ENCODE data around the gene CDC6.

Gene CDC6

DNA sequence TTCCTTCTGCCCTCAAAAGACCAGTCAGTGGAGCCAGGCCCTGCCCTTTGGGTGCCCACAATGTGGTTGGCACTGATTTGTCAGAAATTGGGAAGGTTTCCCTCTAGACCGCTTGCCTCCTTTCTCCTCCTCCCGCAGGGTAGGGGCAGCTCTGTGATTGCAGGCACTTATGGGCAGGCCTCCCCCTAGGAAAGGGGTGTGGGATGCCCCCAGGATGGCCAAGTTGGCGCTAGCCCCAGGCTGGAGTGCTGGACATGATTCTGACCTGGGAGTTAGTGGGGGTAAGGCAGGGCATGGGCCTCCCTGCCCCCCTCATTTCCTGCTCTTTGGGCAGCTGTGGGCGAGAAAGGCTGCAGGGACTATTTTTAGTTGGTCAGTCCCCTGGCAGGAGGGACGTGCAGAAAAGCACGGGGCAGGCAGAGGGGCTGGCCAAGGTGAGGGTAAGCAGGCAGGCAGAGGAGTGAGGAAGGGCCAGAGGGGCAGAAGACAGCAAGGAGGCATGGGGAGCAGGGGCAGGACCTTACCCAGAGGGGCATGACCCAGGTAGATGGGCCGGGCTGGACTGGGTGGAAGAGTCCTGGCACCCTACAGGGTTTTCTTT is 24.6 kb downstream of the CDC6 start:
- no peak for DNase-seq (ENCODE audit: low read depth)

DNA sequence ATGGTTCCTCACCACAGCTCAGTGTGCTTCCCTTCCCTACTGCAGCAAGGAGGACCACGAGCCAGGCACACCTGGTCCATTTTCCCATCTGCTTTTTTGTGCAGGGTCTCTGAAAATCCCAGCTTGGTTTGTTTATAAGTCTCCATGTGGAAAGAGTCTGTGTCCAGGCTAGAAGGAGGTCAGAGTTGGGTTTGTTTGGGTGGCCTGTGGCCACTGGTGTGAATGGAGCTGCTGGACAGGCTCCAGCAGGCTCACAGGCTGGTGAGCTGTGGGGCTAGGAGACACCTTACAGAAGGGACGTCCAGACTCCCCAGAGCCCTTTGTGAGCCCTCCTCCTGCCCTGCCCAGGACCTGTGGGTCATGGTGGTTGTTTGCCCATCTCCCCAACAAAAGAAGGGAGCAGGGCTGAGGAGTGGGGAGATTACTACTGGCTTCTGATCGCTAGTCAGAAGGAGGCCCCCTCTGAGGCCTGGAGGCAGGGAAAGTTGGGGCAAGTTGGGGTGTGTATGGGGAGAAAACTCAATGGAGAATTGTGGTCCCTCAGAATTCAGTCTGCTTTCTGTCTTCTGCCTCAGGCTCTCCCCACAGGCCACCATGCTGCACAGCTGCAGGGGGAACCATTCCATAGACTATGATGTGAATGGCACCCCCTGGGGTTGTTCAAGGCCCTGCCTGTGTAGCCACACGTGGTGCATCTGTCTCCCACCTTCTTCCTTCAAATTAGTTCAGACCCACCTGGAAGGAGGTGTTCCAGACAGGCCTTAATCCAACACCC is 25.4 kb downstream of the CDC6 start:
- no peak for DNase-seq (ENCODE audit: low read depth)

DNA sequence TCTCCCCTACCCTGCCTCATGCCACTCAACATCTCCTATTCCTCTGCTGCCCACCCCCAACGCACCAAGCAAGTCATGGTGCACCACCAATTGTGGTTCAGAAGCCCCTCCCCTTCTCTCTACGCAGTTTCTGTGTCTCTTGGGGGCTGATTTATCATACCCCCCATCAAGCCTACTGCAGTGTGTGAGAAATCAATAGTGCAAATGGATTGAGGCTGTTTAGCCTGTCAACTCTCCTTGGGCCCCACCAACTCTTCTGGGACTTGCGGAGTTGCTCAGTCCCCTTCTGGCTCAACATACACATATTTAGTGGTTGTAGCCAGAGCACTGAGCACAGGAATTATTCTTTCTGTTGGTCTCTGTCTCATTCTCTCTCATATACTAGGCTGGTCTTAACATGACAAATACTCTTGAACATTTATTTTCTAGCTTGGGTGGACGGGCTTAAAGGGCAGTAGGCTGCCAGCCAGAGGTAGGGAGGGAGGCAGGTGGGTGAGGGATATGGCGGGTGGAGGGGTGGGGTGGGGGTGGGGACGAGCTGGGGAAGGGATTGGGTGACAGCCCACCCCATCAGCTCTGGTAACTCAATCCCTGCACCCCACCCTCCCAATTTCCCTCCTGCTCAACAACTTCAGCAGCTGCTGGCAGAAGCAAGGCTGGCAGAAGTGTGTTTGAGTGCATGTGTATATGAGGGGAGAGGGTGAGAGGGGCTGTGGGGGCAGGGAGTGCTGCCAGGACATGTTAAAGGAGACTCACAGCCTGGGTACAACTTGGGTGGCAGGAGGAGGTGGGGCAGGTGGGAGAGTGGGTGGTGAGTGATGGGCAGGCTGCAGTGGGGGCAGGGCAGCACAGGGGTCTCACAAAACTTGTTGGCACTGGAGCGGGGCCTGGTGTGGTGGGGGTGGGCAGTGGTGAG is 26.2 kb downstream of the CDC6 start:
- DNase-seq (ENCODE audit: low read depth), result no peak

DNA sequence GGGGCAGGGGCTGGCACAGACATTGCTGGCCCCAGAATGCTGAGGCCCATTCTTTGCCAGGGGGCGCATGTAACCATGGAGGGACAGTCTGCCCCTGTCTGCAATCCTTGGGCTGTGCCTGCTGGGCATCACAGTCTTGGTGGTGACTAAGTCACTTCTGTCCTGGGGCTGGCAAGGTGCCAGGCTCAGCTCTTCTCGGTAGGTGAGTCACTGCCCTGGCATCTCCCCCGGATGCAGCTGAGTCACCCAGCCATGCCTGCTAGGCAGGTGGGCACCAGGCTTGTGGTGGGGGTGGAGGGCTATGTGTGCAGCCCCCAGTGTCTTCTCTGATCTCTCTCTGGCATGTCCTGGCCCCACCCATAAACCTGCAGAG is 26.9 kb downstream of the CDC6 start:
- DNase-seq (ENCODE audit: low read depth), result peak; percentile 86

DNA sequence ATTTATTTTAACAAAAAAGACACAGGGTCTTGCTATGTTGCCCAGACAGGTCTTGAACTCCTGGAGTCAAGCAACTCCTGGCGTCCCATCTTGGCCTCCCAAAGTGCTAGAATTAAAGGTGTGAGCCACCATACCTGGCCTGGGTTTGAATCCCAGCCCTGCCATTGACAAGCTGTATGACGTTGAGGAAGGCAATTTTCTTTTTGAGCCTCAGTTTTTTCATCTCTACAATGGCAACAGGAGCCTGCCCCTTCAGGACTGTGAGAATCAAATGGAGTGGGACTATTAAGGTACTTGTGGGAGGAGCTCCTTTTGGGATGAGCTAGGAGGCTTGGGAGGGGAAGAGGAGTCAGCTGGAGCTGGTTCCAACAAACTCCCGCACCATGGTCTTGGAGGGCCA is 27.5 kb downstream of the CDC6 start:
- no peak for DNase-seq (ENCODE audit: low read depth)

DNA sequence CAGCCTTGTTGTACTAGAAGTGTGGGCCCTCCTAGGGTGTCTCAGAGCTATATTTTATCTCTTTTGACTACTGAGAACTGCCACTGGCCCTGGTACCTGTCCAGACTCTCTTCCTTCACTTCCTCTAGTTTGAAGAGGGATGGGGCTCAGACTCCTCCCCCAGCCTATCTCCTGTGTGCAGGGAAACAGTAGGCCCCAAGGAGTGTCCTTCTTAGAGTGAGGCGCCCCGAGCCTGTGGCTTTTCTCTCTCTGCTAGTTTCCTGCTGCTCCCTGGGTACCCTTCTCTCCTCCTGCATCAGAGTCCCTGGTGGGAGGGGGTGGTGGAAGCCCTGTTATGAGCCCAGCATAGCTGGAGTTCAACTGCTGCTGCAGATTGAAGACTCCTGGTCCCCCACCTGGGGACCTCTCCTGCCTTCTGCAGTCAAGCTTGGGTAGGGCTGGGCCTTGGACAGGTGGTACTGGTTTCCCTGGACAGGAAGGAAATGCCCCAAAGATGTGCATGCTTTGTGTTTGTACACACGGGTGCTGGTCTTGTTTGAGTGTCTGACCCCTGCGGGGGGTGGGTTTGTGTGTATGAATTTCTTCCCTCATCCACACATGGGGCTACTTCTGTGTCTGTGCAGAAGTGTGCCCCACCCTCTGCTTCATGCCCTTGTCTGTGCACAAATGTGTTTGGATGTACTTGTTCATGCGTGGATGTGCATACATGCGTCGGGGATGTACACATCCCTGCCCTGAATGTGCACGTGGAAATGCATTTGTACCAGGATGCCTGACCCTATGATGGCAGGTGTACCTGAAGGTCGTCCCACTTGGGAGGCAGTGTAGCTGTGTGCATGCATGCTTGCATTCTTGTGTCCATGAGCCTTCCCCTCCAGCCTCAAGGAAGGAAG is 28.2 kb downstream of the CDC6 start:
- no peak for DNase-seq (ENCODE audit: low read depth)

DNA sequence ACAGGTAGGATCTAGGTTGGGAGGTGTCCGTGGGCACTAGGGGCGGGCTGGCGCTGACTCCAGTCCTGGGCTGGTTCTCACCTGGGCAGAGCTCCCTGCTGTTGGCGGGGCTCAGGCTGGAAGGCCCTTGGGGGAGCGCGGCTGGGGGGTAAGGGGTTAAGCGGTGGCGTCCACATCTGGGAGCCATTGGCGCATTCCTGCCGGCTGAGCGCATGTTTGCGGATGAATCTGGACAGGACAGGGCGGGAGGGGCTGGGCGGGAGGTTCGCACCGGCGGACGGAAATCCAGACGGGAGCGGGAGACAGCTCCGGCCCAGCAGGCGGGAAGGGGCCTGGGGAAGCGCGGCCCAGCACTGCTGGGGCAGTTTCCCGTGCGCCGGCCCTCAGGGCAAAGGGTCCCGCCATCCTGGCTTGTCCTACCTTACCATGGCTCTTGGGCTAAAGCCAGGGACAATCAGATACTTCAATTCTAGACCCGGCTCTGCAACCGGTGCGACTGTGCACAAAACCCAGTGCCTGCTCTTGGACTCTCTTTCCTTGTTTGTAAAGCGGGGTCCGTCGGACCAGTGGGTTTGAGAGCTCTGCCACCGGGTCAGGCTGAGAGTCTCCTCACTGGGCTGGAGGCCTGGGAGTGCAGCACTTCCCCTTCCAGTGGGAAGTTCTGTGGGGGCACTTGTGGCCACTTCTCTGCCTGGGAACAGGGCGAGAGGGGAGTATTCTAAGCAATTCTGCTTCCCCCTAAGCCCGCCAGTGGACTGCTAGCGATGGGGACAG is 29.1 kb downstream of the CDC6 start:
- no peak for DNase-seq (ENCODE audit: low read depth)

DNA sequence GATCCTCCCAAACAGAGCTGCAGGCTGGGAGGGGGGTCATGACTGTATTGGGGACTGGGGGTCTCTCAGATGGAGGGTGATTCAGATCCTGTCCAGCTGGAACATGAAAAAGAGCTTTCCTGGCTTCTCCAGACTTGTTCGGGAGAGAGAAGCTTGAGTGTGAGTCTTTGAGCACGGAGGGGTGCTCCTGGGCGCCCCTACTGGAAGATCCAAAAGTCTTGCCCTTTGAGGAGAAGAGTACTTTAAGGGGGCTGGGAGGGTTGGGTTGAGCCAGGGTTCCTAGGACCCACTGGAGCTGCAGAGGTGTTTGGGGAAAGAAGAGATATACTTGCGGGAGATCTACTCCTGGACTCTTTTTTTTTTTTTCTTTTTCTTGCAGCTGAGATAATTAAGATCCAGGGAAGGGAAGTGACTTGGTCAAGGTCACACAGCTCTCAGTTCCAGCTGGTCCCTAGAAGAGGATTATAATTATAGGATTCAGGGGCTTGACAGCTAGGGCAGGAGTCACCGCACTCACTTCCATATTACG is 29.7 kb downstream of the CDC6 start:
- DNase-seq (ENCODE audit: low read depth), result no peak

DNA sequence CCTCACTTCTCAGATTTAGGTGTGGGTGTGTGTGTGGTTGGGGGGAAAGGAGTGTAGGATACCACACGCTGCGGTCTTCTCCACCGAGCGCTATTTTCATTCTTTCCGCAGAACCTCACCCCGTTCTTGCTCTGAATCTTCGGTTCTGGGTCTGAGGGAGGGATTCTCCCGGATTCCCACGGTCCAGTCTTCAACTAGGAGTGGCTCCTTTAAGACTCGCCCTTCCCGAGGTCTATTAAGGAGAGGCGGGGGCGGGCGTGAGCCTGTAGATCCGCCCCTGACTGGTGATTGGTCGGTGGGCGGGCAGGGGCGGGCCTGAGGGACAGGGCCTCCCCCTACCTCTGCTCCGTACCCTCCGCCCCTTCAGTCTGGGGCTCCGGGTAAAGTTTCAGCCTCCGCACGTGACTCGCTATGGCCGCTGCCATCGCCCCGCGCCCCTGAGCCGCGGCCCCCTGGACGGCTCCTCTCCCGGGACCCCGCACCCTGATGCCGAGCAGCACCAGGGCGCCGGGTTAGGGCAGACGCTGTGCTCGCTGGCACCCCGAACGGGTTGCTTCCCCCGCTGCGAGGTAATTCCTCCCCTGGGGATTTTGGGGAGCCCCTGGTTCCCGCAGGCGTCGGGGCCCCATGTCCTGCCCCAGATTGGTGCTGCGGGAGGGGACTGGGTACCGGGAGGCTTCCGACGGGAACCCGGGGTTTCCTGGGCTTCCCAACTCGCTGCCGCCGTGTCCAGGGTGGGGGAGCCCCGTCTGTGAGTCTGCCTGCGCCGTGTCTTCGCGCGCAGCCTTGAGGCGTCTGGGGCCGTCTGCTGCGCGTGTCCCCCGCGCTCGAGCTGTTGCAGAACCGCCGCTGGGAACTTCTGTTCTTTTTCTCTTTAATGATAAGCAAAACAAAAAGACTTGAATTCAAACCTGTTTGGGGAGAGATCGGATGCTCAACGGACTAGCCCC is 30.5 kb downstream of the CDC6 start:
- peak; percentile 87 for DNase-seq (ENCODE audit: low read depth)

DNA sequence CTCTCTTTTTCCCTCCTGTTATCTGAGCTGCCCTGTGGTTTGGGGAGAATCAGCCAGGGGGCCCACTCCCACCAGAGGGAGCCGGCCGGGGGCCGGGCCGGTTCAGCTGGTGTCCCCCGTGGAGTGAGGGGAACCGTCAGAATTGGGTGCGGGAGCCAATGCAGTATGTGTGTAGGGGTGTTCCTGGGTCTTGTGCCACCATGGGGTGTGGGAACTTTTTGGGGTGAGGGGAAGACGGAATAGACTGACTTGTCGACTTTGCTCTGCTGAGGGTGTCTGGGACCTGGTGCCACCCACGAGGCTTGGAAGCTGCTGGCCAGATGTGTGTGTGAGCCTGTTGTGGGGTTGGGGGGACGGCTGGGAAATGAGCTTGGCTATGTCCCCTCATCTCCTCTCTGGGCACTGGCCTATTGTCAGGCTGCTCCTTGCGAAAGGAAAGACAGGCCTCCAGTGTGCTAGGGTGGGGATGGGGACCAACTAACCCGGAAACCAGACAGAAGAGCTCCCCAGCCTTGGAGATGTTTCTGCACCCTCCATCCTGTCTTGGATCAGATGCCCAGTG is 31.2 kb downstream of the CDC6 start:
- no peak for DNase-seq (ENCODE audit: low read depth)

DNA sequence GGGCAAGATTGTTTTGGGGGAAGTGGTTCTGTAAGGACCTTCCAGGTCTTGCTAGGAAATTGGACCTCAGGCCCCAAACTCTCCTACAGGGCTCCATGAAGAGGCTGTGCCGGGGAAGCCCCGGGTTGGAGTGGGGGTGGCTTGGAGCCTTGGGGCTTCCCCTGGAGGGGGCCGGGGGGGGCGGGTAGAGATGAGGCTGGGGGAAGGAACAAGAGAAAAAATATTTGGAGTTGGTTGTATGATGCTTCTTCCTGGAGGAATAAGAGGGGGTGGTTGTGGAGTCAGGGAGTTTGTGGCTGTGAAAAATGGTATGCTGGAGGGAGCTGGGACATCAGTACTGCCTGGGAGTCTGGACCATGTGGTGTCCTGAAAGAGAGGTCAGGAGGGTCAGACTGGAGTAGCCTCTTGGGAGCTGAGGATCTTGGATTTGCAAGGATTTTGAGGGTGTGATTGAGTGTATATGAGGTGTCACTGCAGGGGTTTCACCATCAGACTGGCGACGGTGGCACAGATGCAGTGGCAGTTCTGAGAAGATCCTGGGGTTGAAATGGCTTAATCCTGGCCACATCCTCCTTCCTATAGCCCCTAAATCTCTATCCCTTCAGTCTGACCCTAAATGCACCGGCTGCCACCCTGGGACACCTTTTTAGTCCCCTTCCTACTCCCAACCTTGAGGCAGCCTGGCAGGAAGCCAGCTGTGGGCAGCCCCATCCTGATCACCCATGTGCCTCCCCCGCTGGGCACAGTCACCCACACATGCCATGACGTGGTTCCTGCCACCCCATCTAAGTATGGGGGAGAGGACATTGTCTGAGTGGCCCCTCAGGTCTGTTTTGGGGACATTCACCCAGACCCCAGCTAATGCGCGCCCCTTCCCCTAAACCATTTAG is 32.2 kb downstream of the CDC6 start:
- peak; percentile 73 for DNase-seq (ENCODE audit: low read depth)

DNA sequence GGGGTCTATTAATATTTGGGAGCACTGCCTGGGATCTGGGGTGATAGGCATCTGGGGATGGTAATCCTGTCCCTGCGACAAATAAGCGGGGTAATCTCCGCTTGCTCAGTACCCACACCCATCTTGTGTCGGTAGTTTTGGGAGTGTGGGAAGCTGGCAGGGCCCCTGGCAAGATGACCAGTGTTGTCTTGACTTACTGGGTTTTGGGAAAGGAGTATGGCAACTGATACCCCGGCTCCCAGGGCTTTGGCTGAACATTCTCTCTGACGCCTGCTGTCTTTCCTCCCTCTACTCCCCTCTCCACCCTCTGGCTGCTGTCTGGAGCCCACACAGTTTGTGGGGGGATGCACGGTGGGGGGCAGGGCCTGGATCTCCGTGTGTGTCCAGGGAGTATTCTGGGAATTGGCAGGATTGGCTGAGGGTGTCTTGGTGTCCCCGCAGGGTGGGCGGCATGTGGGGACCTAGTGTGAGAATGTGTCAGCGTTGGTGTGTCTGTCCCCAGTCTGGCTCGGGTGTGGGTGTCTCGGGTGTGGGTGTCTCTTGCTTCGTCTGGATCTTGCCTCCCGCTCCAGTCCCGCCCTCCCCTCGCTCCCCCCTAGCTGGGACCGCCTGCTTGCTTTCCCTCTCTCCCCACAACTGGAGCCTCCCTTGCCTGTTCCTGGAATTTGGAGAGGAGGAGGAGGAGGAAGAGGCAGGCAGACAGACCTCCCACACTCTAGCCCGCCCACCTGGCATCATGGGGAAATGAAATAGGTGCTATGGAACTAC is 33.3 kb downstream of the CDC6 start:
- DNase-seq (ENCODE audit: low read depth), result no peak

DNA sequence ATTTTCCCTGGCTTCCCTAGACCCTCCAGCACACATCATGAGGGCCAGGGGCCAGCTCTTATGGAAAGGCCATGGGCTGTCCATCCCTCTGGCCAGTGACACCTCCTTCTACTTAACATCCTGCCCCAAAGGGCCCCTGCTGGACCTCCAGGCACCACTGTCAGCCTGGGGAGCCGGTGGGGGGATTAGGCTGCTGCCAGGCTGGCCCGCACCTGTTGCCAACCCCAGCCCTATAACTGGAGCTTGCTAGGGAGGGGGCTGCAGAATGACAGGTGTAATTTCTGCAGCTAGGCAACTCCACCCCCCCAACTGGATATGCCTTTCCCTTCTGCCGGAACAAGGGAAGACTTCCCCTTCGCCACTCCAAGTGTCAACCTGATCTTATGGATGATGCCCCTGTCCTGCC is 33.8 kb downstream of the CDC6 start:
- no peak for DNase-seq (ENCODE audit: low read depth)

DNA sequence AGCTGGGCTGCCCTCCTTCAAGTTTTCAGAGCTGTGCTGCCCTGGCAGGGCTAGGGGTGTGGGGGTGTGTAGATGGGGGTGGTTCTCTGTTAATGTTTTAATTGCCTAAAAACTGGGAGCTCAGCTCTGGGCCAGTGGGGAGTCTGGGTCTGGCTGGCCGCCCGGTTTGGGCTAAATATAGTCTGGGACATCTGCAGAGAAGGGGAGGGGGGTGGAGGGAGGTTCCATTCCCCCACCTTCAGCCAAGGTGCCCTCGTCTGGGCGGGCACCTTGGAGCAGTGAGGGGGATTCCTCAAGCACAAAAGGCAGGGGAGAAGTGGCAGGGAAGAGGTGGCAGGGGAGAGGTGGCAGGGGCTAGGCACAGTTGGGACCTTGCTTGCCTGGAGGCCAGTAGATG is 34.3 kb downstream of the CDC6 start:
- no peak for DNase-seq (ENCODE audit: low read depth)

DNA sequence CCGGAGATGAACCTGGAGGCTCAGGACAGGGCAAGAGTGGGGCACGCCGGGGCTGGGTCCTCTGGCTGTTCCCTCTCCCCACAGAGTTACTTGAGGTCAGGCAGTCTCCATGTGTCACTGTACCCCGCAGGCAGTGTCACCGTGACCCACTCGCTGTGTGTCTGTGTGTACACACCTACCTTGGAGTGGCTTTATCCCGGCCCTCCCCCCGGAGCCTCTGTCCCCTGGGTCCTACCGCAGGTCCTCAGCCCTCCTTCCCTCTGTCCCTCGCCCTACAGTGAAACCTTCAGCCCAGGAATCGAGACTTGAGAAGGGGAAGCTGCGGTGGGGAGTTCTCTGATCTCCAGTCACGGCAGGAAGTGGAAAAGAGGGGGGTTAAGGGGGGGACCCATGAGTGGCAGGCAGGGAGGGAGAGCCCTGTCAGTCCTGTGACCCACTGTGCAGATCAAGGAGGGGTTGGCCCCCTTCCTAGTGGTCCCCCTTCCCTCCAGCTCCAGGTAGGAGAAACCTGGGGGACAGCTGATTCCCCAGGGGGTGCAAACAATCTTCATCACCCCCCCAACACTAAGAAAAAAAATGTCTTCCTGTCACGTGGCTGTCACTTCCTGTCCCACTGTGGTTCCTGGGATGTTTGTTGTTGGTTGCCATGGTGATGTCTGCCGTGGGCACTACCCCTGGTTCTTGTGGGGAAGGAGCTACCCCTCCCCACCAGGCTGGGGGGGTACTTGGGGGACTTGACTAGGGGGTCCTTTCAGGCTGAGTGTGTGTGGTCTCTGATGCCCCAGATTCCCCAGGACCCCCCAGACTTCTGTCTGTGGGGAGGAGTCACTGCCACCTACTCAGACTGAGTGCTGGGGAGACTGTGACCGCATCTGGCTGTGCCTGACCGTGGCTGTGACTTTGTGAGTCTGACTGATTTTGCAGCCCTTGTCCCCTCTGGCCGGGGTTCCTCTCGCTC is 35.0 kb downstream of the CDC6 start:
- peak; percentile 75 for DNase-seq (ENCODE audit: low read depth)
